Skeletal muscle cell (primary cell): ENCODE measurements around the gene DNASE1.
"Not testable (repeated sequence)": the region's sequence is repeated elsewhere in the genome, so short reads cannot be mapped to it uniquely, and the experiment has no call there.

Experiments used
- DNase-seq: peaks from one replicate; pipeline ENCODE4 v3.0.0-alpha.2; 2010; ENCODE audit warnings: low read depth
- H3K4me3 ChIP-seq: 2 replicates; pipeline ENCODE4 v1.5.1; 2011; ENCODE audit warnings: low read depth, mild to moderate bottlenecking, control low read depth, low read length, moderate library complexity

DNASE1 gene

DNA sequence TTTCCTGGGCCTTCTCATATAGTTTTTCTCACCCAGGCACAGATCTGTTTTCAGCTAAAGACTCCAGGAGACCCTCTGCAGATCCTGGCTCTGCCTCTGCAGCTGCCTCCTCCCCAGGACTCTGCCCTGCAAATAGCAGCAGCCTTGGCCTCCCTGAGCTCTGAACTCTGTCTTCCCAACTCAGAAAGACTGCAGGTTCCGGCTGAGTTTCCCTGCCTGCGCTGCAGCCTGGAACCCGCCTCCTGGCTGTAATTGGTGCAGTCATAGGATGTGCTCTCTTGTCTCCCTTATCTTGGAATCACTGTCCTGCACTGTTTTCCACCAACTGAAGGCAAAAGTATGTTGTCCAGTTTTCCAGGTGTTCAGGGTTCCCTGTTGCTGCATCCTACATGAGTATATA, 14.3 kb upstream of the DNASE1 start:
- DNase-seq, result no peak
- H3K4me3 ChIP-seq, result no peak overlapping the region

DNA sequence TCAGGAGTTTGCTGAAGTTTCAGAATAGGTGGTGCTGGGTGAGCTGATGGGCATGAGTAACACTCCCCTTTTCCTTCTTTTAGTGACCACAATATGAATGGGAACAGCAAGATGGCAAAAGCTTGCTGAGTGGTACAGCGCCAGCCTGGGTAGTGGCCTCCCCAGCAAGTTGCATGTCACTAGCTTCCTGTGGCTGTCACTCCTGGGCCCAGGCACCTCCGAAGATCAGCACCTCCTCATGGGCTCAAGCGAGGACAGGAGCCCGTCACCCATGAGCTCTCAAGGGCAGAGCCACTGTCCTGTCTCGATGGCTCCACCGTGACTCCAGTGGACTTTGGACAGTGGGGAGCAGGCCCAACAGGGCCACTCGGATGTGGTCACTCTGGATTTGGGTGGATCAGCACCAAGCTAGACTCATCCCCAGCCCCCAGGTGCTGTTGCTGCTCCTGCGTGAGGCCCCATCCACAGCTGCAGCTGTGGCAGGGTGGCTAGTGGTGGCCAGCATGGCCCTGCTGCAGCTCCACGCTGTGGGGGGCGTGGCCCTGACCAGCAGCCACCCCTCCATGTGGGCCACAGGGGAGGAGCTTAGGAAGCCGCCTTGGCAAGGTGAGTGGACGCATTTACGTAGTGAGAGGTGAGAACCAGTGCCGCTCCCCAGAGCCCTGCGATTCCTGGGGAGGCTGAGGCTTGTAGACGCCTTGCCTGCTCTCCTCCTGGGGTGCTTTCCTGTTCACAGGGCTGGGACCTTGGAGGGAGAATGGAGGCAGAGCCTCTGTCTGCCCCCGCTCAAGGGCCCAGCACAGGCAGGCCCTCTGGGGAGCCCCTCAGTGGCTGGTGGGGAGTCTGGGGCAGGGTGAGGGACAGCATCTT, 13.6 kb upstream of the DNASE1 start:
- H3K4me3 ChIP-seq, result no peak overlapping the region
- DNase-seq, result no peak

- no peak for DNase-seq
- no peak overlapping the region for H3K4me3 ChIP-seq
Measured at GRCh38 chr16:3641801-3642396, 12.6 kb upstream of the DNASE1 start.

- H3K4me3 ChIP-seq, result no peak overlapping the region
- no peak for DNase-seq
Measured at GRCh38 chr16:3642397-3643094, 11.9 kb upstream of the DNASE1 start.

DNA sequence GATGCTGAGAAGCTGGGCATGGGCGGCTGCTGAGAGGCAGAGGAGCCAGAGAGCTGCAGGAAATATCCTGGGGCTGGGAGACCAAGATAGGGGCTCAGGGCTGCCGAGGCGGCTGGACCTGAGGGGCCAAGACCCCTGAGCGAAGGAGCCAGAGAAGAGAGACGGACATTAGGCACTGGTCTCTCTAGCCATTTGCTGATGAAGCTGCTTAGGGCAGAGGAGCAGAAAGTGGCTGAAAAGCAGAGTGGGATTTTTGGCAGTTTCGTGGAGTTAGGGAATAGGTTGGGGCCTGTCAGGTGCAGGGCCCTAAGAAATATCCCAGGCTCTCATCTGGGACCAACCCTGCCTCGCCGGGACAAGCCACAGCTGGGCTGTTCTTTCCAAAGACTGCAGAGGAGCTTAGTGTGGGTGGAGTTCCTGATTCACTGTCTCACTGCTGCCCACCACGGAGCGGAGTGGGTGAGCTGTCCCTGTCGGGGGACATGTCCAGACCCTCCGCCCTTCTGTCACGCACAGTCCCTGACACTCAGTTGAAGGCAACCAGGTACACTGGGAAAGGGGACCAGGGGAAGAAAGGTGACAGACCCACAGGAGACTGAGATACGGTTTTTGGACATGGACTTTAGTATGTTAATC, 11.3 kb upstream of the DNASE1 start:
- no peak overlapping the region for H3K4me3 ChIP-seq
- DNase-seq, result no peak

- no peak overlapping the region for H3K4me3 ChIP-seq
- no peak for DNase-seq
Measured at GRCh38 chr16:3645108-3645503, 9.4 kb upstream of the DNASE1 start.

DNA sequence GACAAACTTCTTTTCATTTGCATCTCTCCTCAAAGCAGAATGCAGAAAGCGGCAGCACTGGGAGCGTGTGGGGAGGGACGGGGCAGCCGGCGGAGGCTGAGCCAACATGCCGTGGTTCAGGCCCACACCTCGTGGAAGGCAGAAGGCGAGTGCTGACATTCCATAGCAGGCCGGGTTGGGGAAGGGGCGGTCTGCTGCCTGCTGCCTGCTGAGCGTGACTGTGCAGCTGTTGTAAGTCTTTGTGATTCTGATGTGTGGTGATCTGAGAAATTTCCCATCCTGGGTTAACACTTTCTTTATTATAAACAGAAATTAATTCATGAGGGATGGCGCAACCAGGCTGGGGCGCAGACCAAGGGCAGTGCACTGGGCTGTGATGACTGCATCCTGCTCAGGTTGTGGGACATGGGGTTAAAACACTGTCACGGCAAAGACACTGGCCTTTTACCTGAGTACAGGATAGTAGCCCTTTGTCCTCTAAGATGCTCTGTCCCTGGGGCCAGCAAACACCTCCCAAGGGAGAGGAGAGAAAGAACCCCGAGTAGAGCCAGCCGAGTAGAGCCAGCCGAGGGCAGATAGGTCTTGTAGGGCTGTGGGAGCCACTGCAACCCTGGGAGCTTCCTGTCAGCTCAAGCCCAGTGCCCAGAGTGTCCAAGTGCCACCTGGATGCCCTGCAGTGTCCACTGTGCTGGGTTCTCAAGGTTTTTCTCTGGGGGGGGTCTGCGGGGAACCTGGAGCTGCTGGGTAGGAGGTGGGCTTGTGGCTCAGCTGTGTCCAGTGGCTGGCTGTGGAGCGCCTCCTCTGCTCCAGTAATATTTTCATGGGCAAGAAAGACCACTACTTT, 8.8 kb upstream of the DNASE1 start:
- no peak overlapping the region for H3K4me3 ChIP-seq
- peak; percentile 47 for DNase-seq

DNA sequence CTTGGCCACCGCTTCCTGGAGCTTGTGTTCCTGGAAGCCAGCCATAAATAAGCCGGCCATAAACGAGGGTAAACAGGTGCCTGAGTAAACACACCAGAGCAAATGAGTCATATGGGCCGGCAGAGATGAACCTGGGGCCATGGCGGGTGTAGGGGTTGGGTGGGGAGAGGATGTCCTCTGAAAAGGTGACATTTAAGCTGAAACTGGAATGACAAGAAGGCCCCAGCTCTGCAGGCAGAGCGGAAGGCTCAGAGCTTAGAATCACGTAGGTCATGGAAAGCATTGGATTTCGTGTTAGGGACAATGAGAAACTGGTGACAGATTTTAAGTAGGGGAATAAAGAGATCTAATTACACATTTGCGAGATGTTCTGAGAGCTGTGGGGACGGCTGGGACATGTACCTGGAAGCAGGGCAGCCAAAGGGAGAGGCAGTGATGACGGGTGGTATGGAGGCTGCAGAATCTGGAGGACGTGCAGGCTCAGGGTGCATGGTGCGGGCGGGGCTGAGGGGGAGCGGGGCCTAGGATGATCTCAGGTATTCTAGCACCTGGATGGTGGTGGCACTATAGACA, 8.1 kb upstream of the DNASE1 start:
- H3K4me3 ChIP-seq, result no peak overlapping the region
- DNase-seq, result no peak

GRCh38 chr16:3650631-3651265, 3.7 kb upstream of the DNASE1 start:
- no peak for DNase-seq
- H3K4me3 ChIP-seq, result no peak overlapping the region

DNA sequence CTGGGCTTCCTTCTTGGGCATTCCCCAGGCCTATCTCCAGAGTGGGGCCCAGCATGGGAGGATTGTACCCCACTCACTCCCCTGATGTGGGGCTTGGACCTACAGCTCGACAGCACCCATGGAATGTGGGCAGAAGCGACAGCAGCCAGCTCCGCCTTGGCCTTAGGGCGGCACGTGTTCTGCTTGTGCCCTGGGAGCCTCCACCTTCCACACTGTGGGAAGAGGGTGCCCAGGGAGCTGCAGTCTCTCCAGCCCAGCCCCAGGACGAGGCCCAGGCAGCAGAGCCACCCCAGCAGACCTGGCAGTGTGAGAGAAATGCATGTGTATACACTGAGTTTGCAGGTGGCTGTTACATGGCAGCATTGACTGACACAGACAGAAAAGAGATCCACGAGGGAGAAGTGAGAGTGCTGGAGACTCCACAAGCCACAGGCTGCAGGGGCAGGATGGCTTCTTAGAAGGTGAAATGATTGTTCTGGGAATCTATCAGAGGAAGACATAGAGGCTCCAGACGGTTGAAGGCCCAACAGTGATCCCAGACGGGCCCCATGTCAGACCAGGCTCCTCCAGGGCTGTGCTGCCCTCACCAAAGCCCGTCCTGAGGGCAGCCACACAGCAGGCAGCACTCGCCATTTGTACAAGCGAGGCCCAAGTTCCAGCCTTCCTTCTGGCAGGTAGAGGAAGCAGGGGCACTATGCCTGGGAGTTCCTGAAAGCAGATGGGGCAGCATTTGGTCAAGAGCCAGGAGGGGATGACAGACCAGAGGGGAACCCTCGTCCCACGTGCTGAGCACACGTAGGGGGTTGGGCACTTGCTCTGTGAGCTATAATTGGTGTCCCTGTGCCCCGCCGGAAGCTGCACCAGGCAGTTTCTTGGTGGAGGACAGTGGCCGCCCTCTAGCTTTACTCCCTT, 2.8 kb upstream of the DNASE1 start:
- DNase-seq, result no peak
- no peak overlapping the region for H3K4me3 ChIP-seq

DNA sequence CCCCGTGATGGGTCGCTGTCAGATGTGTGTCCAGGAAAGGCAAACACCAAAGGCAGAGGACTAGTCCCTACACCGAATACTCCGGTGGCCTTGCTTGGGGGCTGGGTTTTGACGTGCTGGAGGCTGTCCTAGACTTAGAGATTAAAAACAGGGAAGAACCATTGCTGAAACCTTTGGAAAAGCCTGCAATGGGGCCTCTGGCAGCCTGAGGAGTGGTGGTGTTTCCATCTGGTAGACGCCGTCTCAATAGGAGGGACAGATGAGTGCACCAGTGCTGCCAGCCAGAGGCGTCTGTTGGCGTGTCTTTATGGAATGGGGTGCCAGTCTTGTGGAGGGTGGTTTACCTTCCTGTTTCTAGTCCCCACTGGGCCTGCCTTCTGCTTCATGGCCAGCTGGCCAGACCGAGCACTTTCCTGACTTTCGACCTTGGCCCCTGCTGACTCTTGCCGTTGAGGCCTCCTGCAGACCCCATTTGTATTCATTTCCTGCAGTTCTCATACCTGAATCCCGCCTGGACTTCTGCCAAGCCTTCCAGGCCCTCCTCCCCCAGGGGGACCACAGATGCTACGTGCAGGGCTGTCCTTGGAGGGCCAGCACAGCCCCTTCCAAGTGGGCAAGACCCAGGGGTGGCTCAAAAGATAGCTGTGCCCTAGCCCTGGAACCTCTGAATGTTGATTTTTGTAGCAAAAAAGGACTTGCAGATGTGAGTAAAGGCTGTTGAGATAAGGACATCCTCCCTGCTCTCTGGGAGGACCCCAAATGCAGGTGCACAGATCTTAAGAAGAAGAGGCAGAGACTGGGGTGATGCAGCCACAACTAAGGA, 1.9 kb upstream of the DNASE1 start:
- DNase-seq, result no peak
- H3K4me3 ChIP-seq, result no peak overlapping the region

DNA sequence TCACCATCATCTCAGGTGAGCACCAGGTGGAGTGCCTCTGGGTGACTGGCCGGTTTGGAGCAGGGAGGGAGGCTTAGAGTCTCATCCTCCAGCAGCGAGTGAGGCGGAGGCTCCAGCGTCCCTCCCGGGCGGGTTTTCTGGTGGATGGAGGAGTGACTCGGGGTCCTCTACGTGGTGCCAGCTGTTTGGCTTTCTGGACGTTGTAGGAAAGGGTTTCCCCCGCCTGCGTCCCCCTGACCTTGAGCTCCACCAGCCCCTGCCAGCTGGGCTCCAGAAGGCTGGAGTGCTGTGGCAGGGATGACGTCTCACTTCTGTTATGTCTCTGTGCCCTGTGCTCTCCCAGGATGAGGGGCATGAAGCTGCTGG, 522 bp downstream of the DNASE1 start:
- DNase-seq, result no peak
- no peak overlapping the region for H3K4me3 ChIP-seq

- no peak overlapping the region for H3K4me3 ChIP-seq
- DNase-seq, result no peak
Measured at GRCh38 chr16:3655396-3656159, 1.1 kb downstream of the DNASE1 start.

DNA sequence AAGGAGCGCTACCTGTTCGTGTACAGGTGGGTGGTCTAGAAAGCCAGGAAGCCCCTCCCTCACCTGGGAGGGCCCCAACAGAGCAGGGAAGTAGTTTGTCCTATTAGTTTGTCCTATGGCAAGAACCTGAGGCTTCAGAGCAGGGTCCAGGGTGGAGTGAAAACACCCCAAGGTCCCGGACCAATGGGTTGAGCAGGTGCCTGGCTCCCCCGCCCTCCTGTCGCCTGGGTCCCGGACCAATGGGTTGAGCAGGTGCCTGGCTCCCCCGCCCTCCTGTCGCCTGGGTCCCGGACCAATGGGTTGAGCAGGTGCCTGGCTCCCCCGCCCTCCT, 1.6 kb downstream of the DNASE1 start:
- DNase-seq, H3K4me3 ChIP-seq: not testable (repeated sequence)

DNA sequence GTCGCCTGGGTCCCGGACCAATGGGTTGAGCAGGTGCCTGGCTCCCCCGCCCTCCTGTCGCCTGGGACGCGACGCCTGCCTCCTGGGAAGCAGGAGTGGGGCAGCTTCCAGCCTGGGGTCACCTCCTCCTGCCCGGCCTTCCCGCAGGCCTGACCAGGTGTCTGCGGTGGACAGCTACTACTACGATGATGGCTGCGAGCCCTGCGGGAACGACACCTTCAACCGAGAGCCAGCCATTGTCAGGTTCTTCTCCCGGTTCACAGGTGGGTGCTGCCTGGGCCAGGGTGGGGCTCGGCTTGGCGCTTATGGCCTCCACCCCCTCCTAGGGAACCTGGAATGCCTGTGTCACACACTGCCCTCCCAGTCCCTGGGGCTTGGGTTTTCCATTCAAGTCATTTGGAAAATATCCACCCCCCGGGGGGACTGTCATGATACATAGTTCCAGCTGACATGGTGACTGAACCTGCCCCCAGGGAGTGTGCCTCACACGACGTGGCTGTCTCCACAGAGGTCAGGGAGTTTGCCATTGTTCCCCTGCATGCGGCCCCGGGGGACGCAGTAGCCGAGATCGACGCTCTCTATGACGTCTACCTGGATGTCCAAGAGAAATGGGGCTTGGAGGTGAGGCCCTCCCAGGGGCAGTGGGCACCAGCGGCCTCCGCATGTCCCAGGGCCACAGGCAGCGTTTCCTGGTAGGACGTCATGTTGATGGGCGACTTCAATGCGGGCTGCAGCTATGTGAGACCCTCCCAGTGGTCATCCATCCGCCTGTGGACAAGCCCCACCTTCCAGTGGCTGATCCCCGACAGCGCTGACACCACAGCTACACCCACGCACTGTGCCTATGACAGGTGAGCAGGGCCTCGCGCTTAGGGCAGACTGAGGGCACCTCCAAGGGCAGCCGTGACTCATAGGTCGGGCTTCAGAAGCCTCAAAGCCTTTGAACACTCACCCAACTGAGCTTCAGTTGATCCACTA, 2.3 kb downstream of the DNASE1 start:
- no peak for DNase-seq
- no peak overlapping the region for H3K4me3 ChIP-seq
